Breast epithelium (tissue), 4 donors: ENCODE data around the gene MALAT1. TPM values are rescaled to one million over a fixed set of nuclear protein-coding genes. Genes with fewer than 3 reads are reported as not detected.
"Not testable (repeated sequence)": the region's sequence is repeated elsewhere in the genome, so short reads cannot be mapped to it uniquely, and the experiment has no call there.

Experiments used
- DNase-seq, 2 donors: peaks; one replicate each; pipeline ENCODE4 v3.0.0-alpha.2; 2019; ENCODE audit warnings: low spot score in 2 of 2
- H3K27ac ChIP-seq, 2 donors: fragments of 200-600 bp; sonication (generic) in 1 of 2; one replicate each; pipeline ENCODE4 v1.5.1; 2016 to 2019; ENCODE audit warnings: mild to moderate bottlenecking in 1 of 2
- H3K27me3 ChIP-seq, 2 donors: fragments of 200-600 bp; sonication (generic) in 1 of 2; one replicate each; pipeline versions ENCODE4 v1.5.1 to v1.6.0; 2017 to 2019; ENCODE audit warnings: control low read depth in 1 of 2, mild to moderate bottlenecking in 1 of 2
- H3K36me3 ChIP-seq: fragments of 200-600 bp; one replicate; pipeline ENCODE4 v1.5.1; 2019
- H3K4me1 ChIP-seq, 2 donors: fragments of 200-600 bp; sonication (generic); one replicate each; pipeline ENCODE4 v1.5.1; 2016 to 2019; ENCODE audit warnings: control low read depth in 1 of 2
- H3K4me3 ChIP-seq, 3 donors: fragments of 200-600 bp; sonication (generic); 1 replicate in 2 of 3; 2 replicates in 1 of 3; pipeline ENCODE4 v1.5.1; 2016 to 2019; ENCODE audit warnings: mild to moderate bottlenecking in 3 of 3, moderate library complexity in 2 of 3
- H3K9me3 ChIP-seq, 2 donors: fragments of 200-600 bp; sonication (generic) in 1 of 2; one replicate each; pipeline ENCODE4 v1.5.1; 2016 to 2019; ENCODE audit warnings: control low read depth in 1 of 2
- POLR2A ChIP-seq: fragments of 450-650 bp; IDR thresholded peaks from one replicate; pipeline ENCODE4 v1.6.1; 2016; ENCODE audit warnings: antibody characterized with exemption, mild to moderate bottlenecking, moderate library complexity
- POLR2AphosphoS5 ChIP-seq, 3 donors: sonication (generic); formaldehyde crosslinking; IDR thresholded peaks; one replicate each; pipeline ENCODE4 v1.6.1; 2017; ENCODE audit warnings: antibody characterized with exemption in 3 of 3
- intact Hi-C: fragments of 100-400 bp; cut with DNase I; formaldehyde crosslinking; loops from one replicate; pipeline ENCODE4 v1.15.1; 2023; ENCODE audit warnings: low total_unique reads
- total RNA-seq, 3 donors: library from RNA; depleted of rRNA; stranded (reverse); fragments of >200 nt; gene quantifications; one replicate each; pipeline ENCODE4 v1.1.0, GENCODE V29; 2016
- TF ChIP-seq, protein P1 (sequence below), 3 donors: fragments of 450-650 bp; IDR thresholded peaks; one replicate each; pipeline ENCODE4 v1.5.1; 2016 to 2017; ENCODE audit warnings: antibody characterized with exemption in 3 of 3, mild to moderate bottlenecking in 3 of 3, moderate library complexity in 3 of 3

MALAT1 gene
- over 10,000 TPM; 14,217 to 22,312 (median 18,959) TPM for total RNA-seq

DNA sequence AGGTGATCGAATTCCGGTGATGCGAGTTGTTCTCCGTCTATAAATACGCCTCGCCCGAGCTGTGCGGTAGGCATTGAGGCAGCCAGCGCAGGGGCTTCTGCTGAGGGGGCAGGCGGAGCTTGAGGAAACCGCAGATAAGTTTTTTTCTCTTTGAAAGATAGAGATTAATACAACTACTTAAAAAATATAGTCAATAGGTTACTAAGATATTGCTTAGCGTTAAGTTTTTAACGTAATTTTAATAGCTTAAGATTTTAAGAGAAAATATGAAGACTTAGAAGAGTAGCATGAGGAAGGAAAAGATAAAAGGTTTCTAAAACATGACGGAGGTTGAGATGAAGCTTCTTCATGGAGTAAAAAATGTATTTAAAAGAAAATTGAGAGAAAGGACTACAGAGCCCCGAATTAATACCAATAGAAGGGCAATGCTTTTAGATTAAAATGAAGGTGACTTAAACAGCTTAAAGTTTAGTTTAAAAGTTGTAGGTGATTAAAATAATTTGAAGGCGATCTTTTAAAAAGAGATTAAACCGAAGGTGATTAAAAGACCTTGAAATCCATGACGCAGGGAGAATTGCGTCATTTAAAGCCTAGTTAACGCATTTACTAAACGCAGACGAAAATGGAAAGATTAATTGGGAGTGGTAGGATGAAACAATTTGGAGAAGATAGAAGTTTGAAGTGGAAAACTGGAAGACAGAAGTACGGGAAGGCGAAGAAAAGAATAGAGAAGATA is at the start of gene MALAT1:
TSS of gene MALAT1 (plus strand) at position 69 of the 736 bp plus-strand sequence.
- Histone ChIP-seq H3K9me3 (no peaks in the 10 kb centered on the region), H3K4me3 (peak within 1 kb of the TSS; percentile 68 to 91 (median 72)), H3K4me1 (peaks cover 4 to 14% of the 10 kb centered on the region in 2 donors), H3K27me3 (no peaks in the 10 kb centered on the region), H3K27ac (peak within 1 kb of the TSS; percentile 98 to 100), H3K36me3 (no peaks in the 10 kb centered on the region)
- intact Hi-C loops = no loop called here
- TF ChIP-seq POLR2AphosphoS5 (IDR thresholded peaks at IDR 0.05) = peak; percentile 100
- peak; percentile 100 for TF ChIP-seq POLR2A
- TF ChIP-seq, protein P1, sequence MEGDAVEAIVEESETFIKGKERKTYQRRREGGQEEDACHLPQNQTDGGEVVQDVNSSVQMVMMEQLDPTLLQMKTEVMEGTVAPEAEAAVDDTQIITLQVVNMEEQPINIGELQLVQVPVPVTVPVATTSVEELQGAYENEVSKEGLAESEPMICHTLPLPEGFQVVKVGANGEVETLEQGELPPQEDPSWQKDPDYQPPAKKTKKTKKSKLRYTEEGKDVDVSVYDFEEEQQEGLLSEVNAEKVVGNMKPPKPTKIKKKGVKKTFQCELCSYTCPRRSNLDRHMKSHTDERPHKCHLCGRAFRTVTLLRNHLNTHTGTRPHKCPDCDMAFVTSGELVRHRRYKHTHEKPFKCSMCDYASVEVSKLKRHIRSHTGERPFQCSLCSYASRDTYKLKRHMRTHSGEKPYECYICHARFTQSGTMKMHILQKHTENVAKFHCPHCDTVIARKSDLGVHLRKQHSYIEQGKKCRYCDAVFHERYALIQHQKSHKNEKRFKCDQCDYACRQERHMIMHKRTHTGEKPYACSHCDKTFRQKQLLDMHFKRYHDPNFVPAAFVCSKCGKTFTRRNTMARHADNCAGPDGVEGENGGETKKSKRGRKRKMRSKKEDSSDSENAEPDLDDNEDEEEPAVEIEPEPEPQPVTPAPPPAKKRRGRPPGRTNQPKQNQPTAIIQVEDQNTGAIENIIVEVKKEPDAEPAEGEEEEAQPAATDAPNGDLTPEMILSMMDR (IDR thresholded peaks at IDR 0.05) = peak in 2 of 3 donors; percentile 30 to 31
- peak; percentile 92 to 98 for DNase-seq

DNA sequence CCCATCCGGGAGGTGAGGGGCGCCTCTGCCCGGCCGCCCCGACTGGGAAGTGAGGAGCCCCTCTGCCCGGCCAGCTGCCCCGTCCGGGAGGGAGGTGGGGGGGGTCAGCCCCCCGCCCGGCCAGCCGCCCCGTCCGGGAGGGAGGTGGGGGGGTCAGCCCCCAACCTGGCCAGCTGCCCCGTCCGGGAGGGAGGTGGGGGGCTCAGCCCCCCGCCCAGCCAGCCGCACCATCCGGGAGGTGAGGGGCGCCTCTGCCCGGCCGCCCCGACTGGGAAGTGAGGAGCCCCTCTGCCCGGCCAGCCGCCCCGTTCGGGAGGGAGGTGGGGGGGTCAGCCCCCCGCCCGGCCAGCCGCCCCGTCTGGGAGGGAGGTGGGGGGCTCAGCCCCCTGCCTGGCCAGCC is 47.5 kb upstream of the MALAT1 start:
- intact Hi-C loops, H3K36me3 ChIP-seq, H3K4me3 ChIP-seq, H3K4me1 ChIP-seq, H3K27ac ChIP-seq, H3K9me3 ChIP-seq, H3K27me3 ChIP-seq: not testable (repeated sequence)
- DNase-seq = peak in 1 of 2 donors; percentile 30

DNA sequence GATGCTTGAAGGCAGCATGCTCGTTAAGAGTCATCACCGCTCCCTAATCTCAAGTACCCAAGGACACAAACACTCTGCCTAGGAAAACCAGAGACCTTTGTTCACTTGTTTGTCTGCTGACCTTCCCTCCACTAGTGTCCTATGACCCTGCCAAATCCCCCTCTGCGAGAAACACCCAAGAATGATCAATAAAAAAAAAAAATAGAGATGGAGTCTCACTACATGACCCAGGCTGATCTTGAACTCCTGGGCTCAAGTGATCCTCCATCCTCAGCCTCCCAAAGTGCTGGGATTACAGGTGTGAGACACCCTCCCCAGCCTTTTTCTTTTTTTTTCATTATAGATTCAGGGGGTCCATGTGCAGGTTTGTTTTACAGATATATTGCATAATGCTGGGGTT is 46.6 kb upstream of the MALAT1 start:
- DNase-seq, H3K4me1 ChIP-seq, H3K4me3 ChIP-seq, H3K27ac ChIP-seq, H3K36me3 ChIP-seq, H3K27me3 ChIP-seq, intact Hi-C loops, H3K9me3 ChIP-seq: not testable (repeated sequence)

DNA sequence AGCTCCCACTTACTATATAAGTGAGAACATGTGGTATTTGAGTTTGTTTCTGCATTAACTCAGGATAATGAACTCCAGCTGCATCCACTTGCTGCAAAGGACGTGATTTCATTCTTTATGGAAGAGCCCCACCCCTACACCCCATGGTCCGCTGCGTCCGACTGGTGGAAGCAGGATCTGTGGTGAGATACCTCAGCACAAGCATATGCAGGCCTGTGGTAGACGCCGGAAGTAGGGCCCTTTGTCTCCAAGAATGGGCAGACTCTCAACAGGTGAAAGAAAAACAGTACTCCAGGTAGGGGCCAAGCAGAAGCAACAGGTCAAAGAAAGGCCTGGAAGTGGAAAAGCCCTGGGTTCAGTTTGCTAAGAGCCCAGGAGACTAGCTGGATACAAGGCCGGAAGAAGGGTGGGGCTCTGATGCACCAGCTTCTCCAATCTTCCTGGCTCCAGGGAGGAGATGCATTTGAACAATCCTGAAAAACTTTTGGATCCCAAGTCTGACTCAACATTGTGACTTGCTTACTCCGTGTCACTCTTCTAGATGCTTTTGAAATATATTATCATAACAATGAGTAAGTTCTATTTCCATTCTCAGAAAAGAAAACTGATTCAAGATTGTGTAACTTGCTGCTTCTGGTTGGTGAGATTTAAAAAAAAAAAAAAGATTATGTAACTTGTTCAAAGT is 45.9 kb upstream of the MALAT1 start:
- Histone ChIP-seq H3K27me3 (no peaks in the 10 kb centered on the region), H3K36me3 (no peaks in the 10 kb centered on the region), H3K27ac (peak overlapping the region in 1 of 2 donors; percentile 29), H3K4me1 (peaks cover 0 to 3% of the 10 kb centered on the region in 2 donors), H3K9me3 (no peaks in the 10 kb centered on the region), H3K4me3 (no peak overlapping the region)
- intact Hi-C loops = no loop called here
- peak in 1 of 2 donors; percentile 35 for DNase-seq
- TF ChIP-seq, protein P1 (IDR thresholded peaks at IDR 0.05) = no peak
- TF ChIP-seq POLR2AphosphoS5 (IDR thresholded peaks at IDR 0.05) = no peak
- no peak for TF ChIP-seq POLR2A

DNA sequence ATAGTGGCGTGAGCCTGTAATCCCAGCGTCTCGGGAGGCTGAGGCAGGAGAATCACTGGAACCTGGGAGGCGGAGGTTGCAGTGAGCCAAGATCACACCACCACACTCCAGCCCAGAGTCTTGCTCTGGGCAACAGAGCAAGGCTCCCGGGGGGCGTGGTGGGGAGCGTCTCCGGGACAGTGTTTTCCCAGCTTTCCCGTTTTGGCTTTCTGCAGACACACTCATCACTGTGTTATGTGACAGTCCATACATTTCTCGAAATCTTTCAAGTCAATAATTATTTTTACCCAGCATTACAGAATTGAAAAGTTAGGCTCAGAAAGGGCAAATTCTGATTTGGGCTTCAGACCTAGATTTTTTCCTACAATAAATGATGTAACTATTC is 44.5 kb upstream of the MALAT1 start:
- intact Hi-C loops = no loop called here
- no peak for TF ChIP-seq POLR2AphosphoS5 (IDR thresholded peaks at IDR 0.05)
- TF ChIP-seq, protein P1 (IDR thresholded peaks at IDR 0.05) = no peak
- TF ChIP-seq POLR2A = no peak
- DNase-seq = peak in 1 of 2 donors; percentile 25
- Histone ChIP-seq H3K9me3 (no peaks in the 10 kb centered on the region), H3K4me3 (peak overlapping the region; percentile 50 to 70 (median 56)), H3K27me3 (no peaks in the 10 kb centered on the region), H3K4me1 (peaks cover 0 to 3% of the 10 kb centered on the region in 2 donors), H3K36me3 (no peaks in the 10 kb centered on the region), H3K27ac (peak overlapping the region; percentile 86 to 90)
